ENCODE data around the gene RPUSD1. TPM values are rescaled to one million over a fixed set of nuclear protein-coding genes. Genes with fewer than 3 reads are reported as not detected.

Gene RPUSD1
- total RNA-seq, 2 experiments from 2014 or later, result 6.8 to 7.2 TPM

GRCh38 chr16:739560-740458 lies 48.4 kb downstream of the RPUSD1 start:
- Mint-ChIP-seq H3K4me3 (peak overlapping the region; percentile 81), H3K27me3 (ENCODE audit: low read depth) (no peaks in the 10 kb centered on the region), H3K27ac (no peak overlapping the region), H3K36me3 (ENCODE audit: low read depth) (peaks cover 10% of the 10 kb centered on the region), H3K9me3 (no peaks in the 10 kb centered on the region), H3K4me1 (ENCODE audit: low read depth) (peaks cover 19% of the 10 kb centered on the region)
- intact Hi-C loops (cut with micrococcal nuclease), result loop anchor here (1.0 to 2.0 kb wide), 2 partner anchors 19 to 48 kb away; partner anchors contain the start of genes ANTKMT, CHTF18 and RPUSD1
- DNase-seq, result no peak
- CTCF ChIA-PET, result interaction anchor here (0.6 to 3.0 kb wide), 4 partner anchors 19 to 656 kb away, joined by 3 to 13 read pairs (median 6); partner anchors contain the start of gene ANTKMT

GRCh38 chr16:736936-737481 lies 51.2 kb downstream of the RPUSD1 start:
- Mint-ChIP-seq H3K36me3 (ENCODE audit: low read depth) (peaks cover 15% of the 10 kb centered on the region), H3K9me3 (no peaks in the 10 kb centered on the region), H3K27ac (no peak overlapping the region), H3K4me3 (no peak overlapping the region), H3K27me3 (ENCODE audit: low read depth) (no peaks in the 10 kb centered on the region), H3K4me1 (ENCODE audit: low read depth) (peaks cover 19% of the 10 kb centered on the region)
- intact Hi-C loops (cut with micrococcal nuclease), result no loop called here
- CTCF ChIA-PET, result interaction anchor here (3.5 kb wide), 1 partner anchor 25 kb away, joined by 15 read pairs; no protein-coding TSS in a partner anchor
- DNase-seq, result no peak

GRCh38 chr16:735982-736453 lies 52.2 kb downstream of the RPUSD1 start:
- CTCF ChIA-PET, result interaction anchor here (1.0 to 3.5 kb wide), 3 partner anchors 9 to 24 kb away, joined by 3 to 15 read pairs (median 5); partner anchors contain the start of gene HAGHL
- no peaks in the 10 kb centered on the region for H3K9me3 Mint-ChIP-seq
- no peaks in the 10 kb centered on the region for H3K27me3 Mint-ChIP-seq (ENCODE audit: low read depth)
- H3K27ac Mint-ChIP-seq, result peak overlapping the region; percentile 56
- peaks cover 19% of the 10 kb centered on the region for H3K4me1 Mint-ChIP-seq (ENCODE audit: low read depth)
- intact Hi-C loops (cut with micrococcal nuclease), result no loop called here
- peaks cover 15% of the 10 kb centered on the region for H3K36me3 Mint-ChIP-seq (ENCODE audit: low read depth)
- no peak overlapping the region for H3K4me3 Mint-ChIP-seq
- peak; percentile 70 for DNase-seq

GRCh38 chr16:734981-735881 lies 53.0 kb downstream of the RPUSD1 start:
- Mint-ChIP-seq H3K36me3 (ENCODE audit: low read depth) (peaks cover 15% of the 10 kb centered on the region), H3K4me3 (peak overlapping the region; percentile 24), H3K9me3 (no peaks in the 10 kb centered on the region), H3K27me3 (ENCODE audit: low read depth) (no peaks in the 10 kb centered on the region), H3K27ac (peak overlapping the region; percentile 56), H3K4me1 (ENCODE audit: low read depth) (peaks cover 19% of the 10 kb centered on the region)
- intact Hi-C loops (cut with micrococcal nuclease), result no loop called here
- DNase-seq, result no peak
- CTCF ChIA-PET, result interaction anchor here (1.0 to 3.5 kb wide), 5 partner anchors 8 to 67 kb away, joined by 3 to 15 read pairs (median 5); partner anchors contain the start of genes HAGHL and RHOT2

Small RNA genes within 50 kb of the gene (microRNA-seq; reads per million reads assigned to microRNA genes)
- not detected for gene MIR662 (ENCODE audit: borderline microRNAs expressed, borderline replicate concordance)

Other genes starting within 250 kb of the RPUSD1 start
- not detected for gene PRR35, start 228.0 kb downstream of the RPUSD1 start, total RNA-seq
- under 1 TPM; 0.60 to 0.67 TPM for gene NHLRC4, start 221.4 kb downstream of the RPUSD1 start, total RNA-seq
- 10 to 100 TPM; 18.6 to 19.2 TPM for gene PIGQ, start 218.4 kb downstream of the RPUSD1 start, total RNA-seq
- 1 to 10 TPM; 6.3 to 7.3 TPM for gene RAB40C, start 198.3 kb downstream of the RPUSD1 start, total RNA-seq
- gene WFIKKN1, start 157.4 kb downstream of the RPUSD1 start, total RNA-seq, result under 1 TPM; 0.10 to 0.25 TPM
- 100 to 1,000 TPM; 121 to 122 TPM for gene METTL26, start 152.1 kb downstream of the RPUSD1 start, total RNA-seq
- 10 to 100 TPM; 31.5 to 35.2 TPM for gene MCRIP2, start 146.6 kb downstream of the RPUSD1 start, total RNA-seq
- 10 to 100 TPM; 65.9 to 66.9 TPM for gene WDR90, start 139.0 kb downstream of the RPUSD1 start, total RNA-seq
- gene RHOT2, start 120.2 kb downstream of the RPUSD1 start, total RNA-seq, result 10 to 100 TPM; 81.9 to 84.0 TPM
- gene RHBDL1, start 112.7 kb downstream of the RPUSD1 start, total RNA-seq, result under 1 TPM; 0.60 to 0.94 TPM
- 10 to 100 TPM; 40.3 to 44.1 TPM for gene STUB1, start 108.0 kb downstream of the RPUSD1 start, total RNA-seq
- 10 to 100 TPM; 18.2 to 20.5 TPM for gene JMJD8, start 104.0 kb downstream of the RPUSD1 start, total RNA-seq
- gene WDR24, start 98.0 kb downstream of the RPUSD1 start, total RNA-seq, result 10 to 100 TPM; 17.4 to 17.7 TPM
- gene FBXL16, start 82.6 kb downstream of the RPUSD1 start, total RNA-seq, result 1 to 10 TPM; 3.7 to 5.7 TPM
- gene METRN, start 73.3 kb downstream of the RPUSD1 start, total RNA-seq, result 10 to 100 TPM in 1 of 2 experiments, 1 to 10 TPM in 1; 8.2 to 11.0 TPM
- 10 to 100 TPM; 21.5 to 24.3 TPM for gene ANTKMT, start 67.2 kb downstream of the RPUSD1 start, total RNA-seq
- 1 to 10 TPM; 1.2 to 1.3 TPM for gene CCDC78, start 61.9 kb downstream of the RPUSD1 start, total RNA-seq
- gene HAGHL, start 61.3 kb downstream of the RPUSD1 start, total RNA-seq, result 1 to 10 TPM; 6.5 to 7.7 TPM
- gene CIAO3, start 47.4 kb downstream of the RPUSD1 start, total RNA-seq, result 10 to 100 TPM; 32.7 to 34.3 TPM
- not detected for gene MSLN, start 27.6 kb downstream of the RPUSD1 start, total RNA-seq
- 100 to 1,000 TPM; 126 to 127 TPM for gene CHTF18, start 239 bp upstream of the RPUSD1 start, total RNA-seq
- gene GNG13, start 12.4 kb upstream of the RPUSD1 start, total RNA-seq, result not detected
- gene LMF1, start 182.6 kb upstream of the RPUSD1 start, total RNA-seq, result 10 to 100 TPM; 11.5 to 12.3 TPM
- 1 to 10 TPM in 1 of 2 experiments, under 1 TPM in 1; 0.74 to 1.0 TPM for gene SOX8, start 193.4 kb upstream of the RPUSD1 start, total RNA-seq

Data from activated naive CD4-positive, alpha-beta T cell treated with anti-CD3 and anti-CD28 coated beads for 36 hours (primary cell).